H9 (cell line): ENCODE measurements around the gene DNAJB5. TPM values are rescaled to one million over a fixed set of nuclear protein-coding genes. Genes with fewer than 3 reads are reported as not detected.

Experiments
- DNase-seq: peaks from one replicate; pipeline ENCODE4 v3.0.0-alpha.2; 2017
- H2AFZ ChIP-seq: one replicate; pipeline ENCODE4 v1.6.1; 2013; ENCODE audit warnings: mild to moderate bottlenecking, low read length, control low read depth, moderate library complexity
- H2AK5ac ChIP-seq: 2 replicates; pipeline ENCODE4 v1.6.1; 2013; ENCODE audit warnings: low read length, control low read depth, mixed read lengths; ENCODE audit not compliant: insufficient read length
- H2BK120ac ChIP-seq: one replicate; pipeline ENCODE4 v1.6.1; 2013; ENCODE audit warnings: low read depth, mild to moderate bottlenecking, low read length, control low read depth, inconsistent platforms; ENCODE audit not compliant: poor library complexity, severe bottlenecking
- H2BK12ac ChIP-seq: 2 replicates; pipeline ENCODE4 v1.6.1; 2013; ENCODE audit warnings: low read length, control low read depth, mixed read lengths, low read depth; ENCODE audit not compliant: insufficient read length
- H2BK15ac ChIP-seq: 2 replicates; pipeline ENCODE4 v1.6.1; 2013; ENCODE audit warnings: low read depth, low read length, control low read depth
- H2BK20ac ChIP-seq: one replicate; pipeline ENCODE4 v1.6.1; 2013; ENCODE audit warnings: low read depth, mild to moderate bottlenecking, low read length, control low read depth, inconsistent platforms; ENCODE audit not compliant: poor library complexity, severe bottlenecking
- H2BK5ac ChIP-seq: 2 replicates; pipeline ENCODE4 v1.6.1; 2013; ENCODE audit warnings: low read length, control low read depth, mixed read lengths; ENCODE audit not compliant: insufficient read length
- H3K14ac ChIP-seq: 2 replicates; pipeline ENCODE4 v1.6.1; 2013; ENCODE audit warnings: low read length, control low read depth; ENCODE audit not compliant: insufficient read depth
- H3K18ac ChIP-seq: 2 replicates; pipeline ENCODE4 v1.6.1; 2013; ENCODE audit warnings: low read depth, mild to moderate bottlenecking, mixed read lengths, low read length, control low read depth; ENCODE audit not compliant: insufficient read length
- H3K23ac ChIP-seq: 2 replicates; pipeline ENCODE4 v1.6.1; 2013; ENCODE audit warnings: low read length, control low read depth, mixed read lengths, low read depth; ENCODE audit not compliant: insufficient read length
- H3K23me2 ChIP-seq: 2 replicates; pipeline ENCODE4 v1.6.1; 2013; ENCODE audit warnings: low read depth, mild to moderate bottlenecking, mixed read lengths, low read length, control low read depth; ENCODE audit not compliant: insufficient read length, poor library complexity, severe bottlenecking
- H3K27ac ChIP-seq: 2 replicates; pipeline ENCODE4 v1.5.1; 2013; ENCODE audit warnings: low read length, control low read depth, mixed read lengths, low read depth; ENCODE audit not compliant: insufficient read length
- H3K27me3 ChIP-seq: 2 replicates; pipeline ENCODE4 v1.6.1; 2013; ENCODE audit warnings: low read length, control low read depth, inconsistent platforms; ENCODE audit not compliant: insufficient read depth
- H3K4ac ChIP-seq: 2 replicates; pipeline ENCODE4 v1.6.1; 2013; ENCODE audit warnings: low read depth, mild to moderate bottlenecking, control low read depth, inconsistent platforms, low read length, moderate library complexity
- H3K4me1 ChIP-seq: 2 replicates; pipeline ENCODE4 v1.6.1; 2013; ENCODE audit warnings: low read length, control low read depth, inconsistent platforms; ENCODE audit not compliant: insufficient read depth
- H3K4me2 ChIP-seq: 2 replicates; pipeline ENCODE4 v1.6.1; 2013; ENCODE audit warnings: low read length, control low read depth, mixed read lengths; ENCODE audit not compliant: insufficient read length, insufficient read depth
- H3K56ac ChIP-seq: 2 replicates; pipeline ENCODE4 v1.6.1; 2013; ENCODE audit warnings: low read depth, mild to moderate bottlenecking, mixed read lengths, low read length, control low read depth; ENCODE audit not compliant: insufficient read length
- H3K79me1 ChIP-seq: 2 replicates; pipeline ENCODE4 v1.6.1; 2013; ENCODE audit warnings: low read depth, mild to moderate bottlenecking, moderate library complexity, low read length, control low read depth, inconsistent platforms; ENCODE audit not compliant: insufficient read depth, poor library complexity, severe bottlenecking
- H3K79me2 ChIP-seq: 2 replicates; pipeline ENCODE4 v1.6.1; 2013; ENCODE audit warnings: low read length, control low read depth, inconsistent platforms; ENCODE audit not compliant: insufficient read depth
- H3K9ac ChIP-seq: 2 replicates; pipeline ENCODE4 v1.6.1; 2013; ENCODE audit warnings: low read length, control low read depth, mixed read lengths; ENCODE audit not compliant: insufficient read length; ENCODE audit errors: extremely low read depth
- H3K9me3 ChIP-seq: one replicate; pipeline ENCODE4 v1.6.1; 2013; ENCODE audit warnings: low read depth, low read length, inconsistent platforms; ENCODE audit not compliant: control insufficient read depth
- H3T11ph ChIP-seq: one replicate; pipeline ENCODE4 v1.6.1; 2013; ENCODE audit warnings: mild to moderate bottlenecking, low read length, control low read depth, inconsistent platforms
- H4K20me1 ChIP-seq: one replicate; pipeline ENCODE4 v1.6.1; 2013; ENCODE audit not compliant: control insufficient read depth, insufficient read length, insufficient read depth
- H4K5ac ChIP-seq: 2 replicates; pipeline ENCODE4 v1.6.1; 2013; ENCODE audit warnings: low read depth, mild to moderate bottlenecking, mixed read lengths, low read length, control low read depth; ENCODE audit not compliant: insufficient read length
- H4K8ac ChIP-seq: replicated peaks from 2 replicates; pipeline ENCODE4 v1.6.1; 2013; ENCODE audit warnings: low read length, control low read depth, mixed read lengths, low read depth; ENCODE audit not compliant: insufficient read length
- H4K91ac ChIP-seq: 2 replicates; pipeline ENCODE4 v1.6.1; 2013; ENCODE audit warnings: low read depth, mild to moderate bottlenecking, moderate library complexity, mixed read lengths, low read length, control low read depth; ENCODE audit not compliant: insufficient read length
- H3K27ac Mint-ChIP-seq, 3 experiments: 2 replicates in 2 of 3; 3 replicates in 1 of 3; pipeline ENCODE4 v1.8.0; 2020 to 2021; ENCODE audit warnings: mixed read lengths in 3 of 3, mild to moderate bottlenecking in 1 of 3, moderate library complexity in 1 of 3
- H3K27me3 Mint-ChIP-seq: 2 replicates; pipeline ENCODE4 v1.8.0; 2021; ENCODE audit warnings: low read depth, mild to moderate bottlenecking, moderate library complexity, mixed read lengths
- H3K36me3 Mint-ChIP-seq, 3 experiments: 2 replicates in 2 of 3; 3 replicates in 1 of 3; pipeline ENCODE4 v1.8.0; 2020 to 2021; ENCODE audit warnings: low read depth in 3 of 3, mixed read lengths in 3 of 3; ENCODE audit not compliant: insufficient read depth in 1 of 3
- H3K4me1 Mint-ChIP-seq, 2 experiments: 2 replicates each; pipeline ENCODE4 v1.8.0; 2020; ENCODE audit warnings: mixed read lengths in 2 of 2
- H3K4me3 Mint-ChIP-seq, 2 experiments: 2 replicates in 1 of 2; 3 replicates in 1 of 2; pipeline ENCODE4 v1.8.0; 2020 to 2021; ENCODE audit warnings: mild to moderate bottlenecking in 2 of 2, mixed read lengths in 2 of 2, moderate library complexity in 1 of 2
- H3K9me3 Mint-ChIP-seq, 2 experiments: 2 replicates in 1 of 2; 3 replicates in 1 of 2; pipeline ENCODE4 v1.8.0; 2020; ENCODE audit warnings: mild to moderate bottlenecking in 2 of 2, mixed read lengths in 2 of 2, moderate library complexity in 1 of 2
- CTCF ChIP-seq: fragments of 200-600 bp; sonication (generic); conservative IDR thresholded peaks from 3 replicates; pipeline ENCODE4 v1.8.0; 2021; ENCODE audit warnings: antibody characterized with exemption, mild to moderate bottlenecking
- WGBS: extraction: QIAGEN DNeasy Blood & Tissue Kit; methylation state at CpG from one replicate; pipeline ENCODE4 v1.1.7; 2013; ENCODE audit warnings: missing lambda C conversion rate, low lambda C conversion rate, mixed read lengths; ENCODE audit not compliant: insufficient read length; ENCODE audit errors: extremely low coverage; 5-methylcytosine and 5-hydroxymethylcytosine counted together
- total RNA-seq: library from RNA; stranded (reverse); gene quantifications from 2 replicates; pipeline ENCODE4 v1.2.1, GENCODE V29; 2021

DNAJB5 gene
- total RNA-seq, 1 experiment from 2014 or later, result 38.9 TPM

- no peak overlapping the region for H2BK120ac ChIP-seq
- no peak overlapping the region for H2BK20ac ChIP-seq
- Mint-ChIP-seq H3K27ac (no peak overlapping the region; a peak in 1 of 7 replicates), H3K36me3 (no peaks in the 10 kb centered on the region), H3K4me1 (peaks cover 11% of the 10 kb centered on the region in 2 experiments), H3K9me3 (no peaks in the 10 kb centered on the region), H3K27me3 (peaks cover 13% of the 10 kb centered on the region), H3K4me3 (no peak overlapping the region)
- H2AFZ ChIP-seq, result no peak overlapping the region
- no peaks in the 10 kb centered on the region for H3K79me2 ChIP-seq
- H4K8ac ChIP-seq, result no peak overlapping the region
- H3K27me3 ChIP-seq, result no peaks in the 10 kb centered on the region
- no peak overlapping the region for H2AK5ac ChIP-seq
- H2BK5ac ChIP-seq, result no peak overlapping the region
- H2BK12ac ChIP-seq, result no peak overlapping the region
- no peak overlapping the region for H4K91ac ChIP-seq
- H3K23me2 ChIP-seq, result no peaks in the 10 kb centered on the region
- H3T11ph ChIP-seq, result no peak overlapping the region
- no peak overlapping the region for H3K4me2 ChIP-seq
- peaks cover 2% of the 10 kb centered on the region; the same call in 1 of the 2 replicates for H3K4me1 ChIP-seq
- H4K5ac ChIP-seq, result no peak overlapping the region
- H3K4ac ChIP-seq, result no peak overlapping the region
- DNase-seq, result no peak
- no peaks in the 10 kb centered on the region for H3K9me3 ChIP-seq
- no peak overlapping the region for H3K27ac ChIP-seq
- no peak overlapping the region for H2BK15ac ChIP-seq
- no peak overlapping the region for H3K18ac ChIP-seq
- WGBS, result no CpG with 5 or more reads among the region's 11 CpGs
- no peak overlapping the region for H3K9ac ChIP-seq
- H3K23ac ChIP-seq, result no peak overlapping the region
- no peaks in the 10 kb centered on the region for H3K79me1 ChIP-seq
- no peak overlapping the region for H3K56ac ChIP-seq
- H3K14ac ChIP-seq, result no peak overlapping the region
- no peak for TF ChIP-seq CTCF
- H4K20me1 ChIP-seq, result no peaks in the 10 kb centered on the region
Measured at GRCh38 chr9:34976992-34977391, 12.6 kb upstream of the DNAJB5 start.
